HG02798 (cell line): ENCODE data around the gene TAF12.
"Not testable (repeated sequence)": the region's sequence is repeated elsewhere in the genome, so short reads cannot be mapped to it uniquely, and the experiment has no call there.

Experiments used
- ATAC-seq: cut with Tn5 transposase; IDR thresholded peaks from one replicate; pipeline ENCODE4 v1.9.1; 2021; ENCODE audit warnings: mild to moderate bottlenecking; ENCODE audit not compliant: unreplicated experiment, poor library complexity

TAF12 gene

GRCh38 chr1:28646040-28646439 is 3.2 kb upstream of the TAF12 start:
- no peak for ATAC-seq

GRCh38 chr1:28645406-28645805 is 2.5 kb upstream of the TAF12 start:
- ATAC-seq, result not testable (repeated sequence)

- no peak for ATAC-seq
Observed at GRCh38 chr1:28644494-28644893, 1.6 kb upstream of the TAF12 start.

GRCh38 chr1:28642056-28642846 is 616 bp downstream of the TAF12 start:
- peak; percentile 5 for ATAC-seq

GRCh38 chr1:28640766-28641165 is 2.1 kb downstream of the TAF12 start:
- ATAC-seq, result no peak

GRCh38 chr1:28632560-28632959 is 10.3 kb downstream of the TAF12 start:
- ATAC-seq, result no peak

GRCh38 chr1:28631713-28632112 is 11.2 kb downstream of the TAF12 start:
- ATAC-seq, result no peak

GRCh38 chr1:28613175-28613574 is 29.7 kb downstream of the TAF12 start:
- ATAC-seq, result no peak

GRCh38 chr1:28606771-28607170 is 36.1 kb downstream of the TAF12 start:
- ATAC-seq, result no peak

- no peak for ATAC-seq
Observed at GRCh38 chr1:28604962-28605361, 37.9 kb downstream of the TAF12 start.

GRCh38 chr1:28604411-28604810 is 38.5 kb downstream of the TAF12 start:
- no peak for ATAC-seq

GRCh38 chr1:28602536-28603439 is 40.1 kb downstream of the TAF12 start:
- ATAC-seq, result no peak

GRCh38 chr1:28601696-28602095 is 41.2 kb downstream of the TAF12 start:
- ATAC-seq, result no peak

GRCh38 chr1:28596276-28596675 is 46.6 kb downstream of the TAF12 start:
- not testable (repeated sequence) for ATAC-seq

GRCh38 chr1:28595412-28596191 is 47.3 kb downstream of the TAF12 start:
- no peak for ATAC-seq

GRCh38 chr1:28594686-28595411 is 48.0 kb downstream of the TAF12 start:
- not testable (repeated sequence) for ATAC-seq

- ATAC-seq, result not testable (repeated sequence)
Observed at GRCh38 chr1:28593988-28594356, 48.9 kb downstream of the TAF12 start.

- ATAC-seq, result peak; percentile 61
Observed at GRCh38 chr1:28592321-28593071, 50.4 kb downstream of the TAF12 start.

- peak; percentile 39 for ATAC-seq
Observed at GRCh38 chr1:28591708-28592320, 51.1 kb downstream of the TAF12 start, which contains the start of gene RAB42. TSS of gene RAB42 (plus strand) at chr1:28592265. CDS start at chr1:28592512, 247 bp downstream.
